Fibroblast of lung (primary cell): Measurements from ENCODE around the gene TCOF1.

ENCODE experiments used
- EZH2 ChIP-seq: IDR thresholded peaks from 2 replicates; pipeline ENCODE4 v1.5.1; 2012; ENCODE audit warnings: low read length, control low read depth, mild to moderate bottlenecking; ENCODE audit errors: missing control alignments
- TF ChIP-seq, protein P1 (sequence below), 2 donors: IDR thresholded peaks in 1 of 2; conservative IDR thresholded peaks in 1 of 2; 1 replicate in 1 of 2; 2 replicates in 1 of 2; pipeline ENCODE4 v1.5.1; 2011 to 2012; ENCODE audit warnings: low read length in 2 of 2, control low read depth in 1 of 2, inconsistent platforms in 1 of 2, low read depth in 1 of 2, mild to moderate bottlenecking in 1 of 2

DNA sequence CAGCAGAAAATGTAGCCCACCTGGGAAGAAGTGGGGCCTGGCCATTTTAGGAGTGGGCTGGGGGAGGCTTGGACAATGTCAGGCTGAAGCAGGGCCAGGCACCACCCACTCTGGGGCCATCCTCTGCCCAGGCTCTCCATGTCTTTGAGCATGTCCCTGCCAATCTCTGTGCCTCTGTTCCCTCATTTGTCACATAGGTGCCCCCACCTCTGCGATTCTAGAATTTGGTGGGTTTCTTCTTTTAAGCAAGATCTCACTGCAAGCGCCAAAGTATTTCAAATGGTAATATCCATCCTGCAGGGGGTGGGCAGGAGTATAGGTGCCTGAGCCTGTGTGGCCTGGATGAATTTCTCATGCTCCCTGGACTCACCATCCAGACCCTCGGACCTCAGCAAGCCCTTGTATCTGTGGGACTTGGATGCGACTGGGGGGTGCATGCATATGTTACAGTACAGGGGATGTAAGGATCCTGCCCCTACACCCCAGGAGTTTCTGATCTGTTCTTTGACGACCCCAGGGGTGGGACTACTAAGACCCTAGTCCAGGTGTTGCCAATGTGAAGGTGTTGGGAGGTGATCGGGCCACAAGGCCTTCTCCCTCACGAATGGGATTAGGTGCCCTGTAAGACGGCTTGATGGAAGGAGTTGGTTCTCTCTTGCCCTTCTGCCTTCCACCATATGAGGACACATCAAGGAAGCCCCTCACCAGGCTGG, 50.9 kb downstream of the TCOF1 start:
- TF ChIP-seq EZH2: no peak
- TF ChIP-seq, protein P1, sequence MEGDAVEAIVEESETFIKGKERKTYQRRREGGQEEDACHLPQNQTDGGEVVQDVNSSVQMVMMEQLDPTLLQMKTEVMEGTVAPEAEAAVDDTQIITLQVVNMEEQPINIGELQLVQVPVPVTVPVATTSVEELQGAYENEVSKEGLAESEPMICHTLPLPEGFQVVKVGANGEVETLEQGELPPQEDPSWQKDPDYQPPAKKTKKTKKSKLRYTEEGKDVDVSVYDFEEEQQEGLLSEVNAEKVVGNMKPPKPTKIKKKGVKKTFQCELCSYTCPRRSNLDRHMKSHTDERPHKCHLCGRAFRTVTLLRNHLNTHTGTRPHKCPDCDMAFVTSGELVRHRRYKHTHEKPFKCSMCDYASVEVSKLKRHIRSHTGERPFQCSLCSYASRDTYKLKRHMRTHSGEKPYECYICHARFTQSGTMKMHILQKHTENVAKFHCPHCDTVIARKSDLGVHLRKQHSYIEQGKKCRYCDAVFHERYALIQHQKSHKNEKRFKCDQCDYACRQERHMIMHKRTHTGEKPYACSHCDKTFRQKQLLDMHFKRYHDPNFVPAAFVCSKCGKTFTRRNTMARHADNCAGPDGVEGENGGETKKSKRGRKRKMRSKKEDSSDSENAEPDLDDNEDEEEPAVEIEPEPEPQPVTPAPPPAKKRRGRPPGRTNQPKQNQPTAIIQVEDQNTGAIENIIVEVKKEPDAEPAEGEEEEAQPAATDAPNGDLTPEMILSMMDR (conservative IDR thresholded peaks at IDR 0.05 in 1 of 2, IDR thresholded peaks at IDR 0.05 in 1 of 2; ENCODE audit: low read depth in 1 of 2, low read length in 2 of 2): no peak
